GM18507 (cell line): ENCODE measurements around the gene TBC1D23.
"Not testable (repeated sequence)": the region's sequence is repeated elsewhere in the genome, so short reads cannot be mapped to it uniquely, and the experiment has no call there.

Experiments used
- DNase-seq: peaks from one replicate; pipeline ENCODE4 v3.0.0; 2011; ENCODE audit warnings: low read depth; ENCODE audit not compliant: insufficient read length; ENCODE audit errors: extremely low spot score
- FAIRE-seq: peaks from 2 replicates; lab custom pipeline; 2011; peaks lifted over from hg19 to GRCh38; lab: Jason Lieb, UNC

TBC1D23 gene

GRCh38 chr3:100260685-100261484 is at the start of gene TBC1D23:
TBC1D23 (plus strand) TSS chr3:100260992; CDS start chr3:100261019, 27 bp downstream.
- FAIRE-seq: peak; percentile 100
- peak; percentile 97 for DNase-seq

- no peak for DNase-seq
- FAIRE-seq: no peak
Observed at GRCh38 chr3:100213891-100214573, 46.8 kb upstream of the TBC1D23 start.

- DNase-seq (no peak), FAIRE-seq (no peak)
Observed at GRCh38 chr3:100214574-100214964, 46.2 kb upstream of the TBC1D23 start.

- FAIRE-seq (no peak), DNase-seq (no peak)
Observed at GRCh38 chr3:100216713-100217112, 44.1 kb upstream of the TBC1D23 start.

- FAIRE-seq (no peak), DNase-seq (no peak)
Observed at GRCh38 chr3:100221159-100221558, 39.6 kb upstream of the TBC1D23 start.

GRCh38 chr3:100225193-100225592 is 35.6 kb upstream of the TBC1D23 start:
- DNase-seq: no peak
- FAIRE-seq: no peak

- DNase-seq: no peak
- no peak for FAIRE-seq
Observed at GRCh38 chr3:100225883-100226282, 34.9 kb upstream of the TBC1D23 start.

- no peak for DNase-seq
- no peak for FAIRE-seq
Observed at GRCh38 chr3:100226712-100227429, 33.9 kb upstream of the TBC1D23 start.

- no peak for FAIRE-seq
- no peak for DNase-seq
Observed at GRCh38 chr3:100227511-100227921, 33.3 kb upstream of the TBC1D23 start.

GRCh38 chr3:100228247-100228646 is 32.5 kb upstream of the TBC1D23 start:
- FAIRE-seq: no peak
- DNase-seq: no peak

GRCh38 chr3:100229188-100229587 is 31.6 kb upstream of the TBC1D23 start:
- not testable (repeated sequence) for DNase-seq, FAIRE-seq

GRCh38 chr3:100230710-100231109 is 30.1 kb upstream of the TBC1D23 start:
- DNase-seq (no peak), FAIRE-seq (no peak)

GRCh38 chr3:100231668-100232067 is 29.1 kb upstream of the TBC1D23 start:
- FAIRE-seq (no peak), DNase-seq (no peak)

GRCh38 chr3:100234364-100234763 is 26.4 kb upstream of the TBC1D23 start:
- DNase-seq (no peak), FAIRE-seq (no peak)

- DNase-seq: no peak
- FAIRE-seq: no peak
Observed at GRCh38 chr3:100238599-100238998, 22.2 kb upstream of the TBC1D23 start.

- DNase-seq, FAIRE-seq: not testable (repeated sequence)
Observed at GRCh38 chr3:100242471-100242870, 18.3 kb upstream of the TBC1D23 start.

GRCh38 chr3:100244264-100244663 is 16.5 kb upstream of the TBC1D23 start:
- no peak for FAIRE-seq
- no peak for DNase-seq

- no peak for DNase-seq
- FAIRE-seq: no peak
Observed at GRCh38 chr3:100245136-100245535, 15.7 kb upstream of the TBC1D23 start.

- DNase-seq (no peak), FAIRE-seq (no peak)
Observed at GRCh38 chr3:100245927-100246326, 14.9 kb upstream of the TBC1D23 start.

GRCh38 chr3:100246999-100247398 is 13.8 kb upstream of the TBC1D23 start:
- DNase-seq (no peak), FAIRE-seq (no peak)
